Activated CD4-positive, alpha-beta T cell treated with anti-CD3 and anti-CD28 coated beads, Interleukin-10, Interleukin-2, amounts not matched to agents 100 ng/mL and 50 ng/mL, durations not matched to agents 16 hours and 8 hours (primary cell): ENCODE measurements around the gene ADAMTS2.

Experiments
- DNase-seq: peaks from one replicate; pipeline ENCODE4 v3.0.0-alpha.2; 2020

ADAMTS2 gene

GRCh38 chr5:179207920-179208705 lies 137.1 kb downstream of the ADAMTS2 start:
- no peak for DNase-seq

GRCh38 chr5:179207470-179207869 lies 137.8 kb downstream of the ADAMTS2 start:
- DNase-seq = no peak

- no peak for DNase-seq
These were observed 138.9 kb downstream of the ADAMTS2 start for GRCh38 chr5:179206366-179206765.

- no peak for DNase-seq
These were observed 140.0 kb downstream of the ADAMTS2 start for GRCh38 chr5:179205277-179205676.

GRCh38 chr5:179204572-179204971 lies 140.7 kb downstream of the ADAMTS2 start:
- no peak for DNase-seq

GRCh38 chr5:179203248-179203647 lies 142.0 kb downstream of the ADAMTS2 start:
- DNase-seq = no peak

- no peak for DNase-seq
These were observed 143.3 kb downstream of the ADAMTS2 start for GRCh38 chr5:179201986-179202385.

GRCh38 chr5:179199246-179199645 lies 146.0 kb downstream of the ADAMTS2 start:
- DNase-seq = no peak

- no peak for DNase-seq
These were observed 146.4 kb downstream of the ADAMTS2 start for GRCh38 chr5:179198825-179199224.

GRCh38 chr5:179196405-179197079 lies 148.7 kb downstream of the ADAMTS2 start:
- no peak for DNase-seq

GRCh38 chr5:179195561-179196404 lies 149.5 kb downstream of the ADAMTS2 start:
- no peak for DNase-seq

- DNase-seq = no peak
These were observed 150.3 kb downstream of the ADAMTS2 start for GRCh38 chr5:179194941-179195381.

GRCh38 chr5:179194201-179194910 lies 150.9 kb downstream of the ADAMTS2 start:
- no peak for DNase-seq

- DNase-seq = no peak
These were observed 151.5 kb downstream of the ADAMTS2 start for GRCh38 chr5:179193746-179194145.

- no peak for DNase-seq
These were observed 152.3 kb downstream of the ADAMTS2 start for GRCh38 chr5:179192891-179193470.

GRCh38 chr5:179192185-179192890 lies 152.9 kb downstream of the ADAMTS2 start:
- no peak for DNase-seq

- DNase-seq = no peak
These were observed 153.6 kb downstream of the ADAMTS2 start for GRCh38 chr5:179191506-179192184.

- DNase-seq = no peak
These were observed 154.3 kb downstream of the ADAMTS2 start for GRCh38 chr5:179190851-179191505.

- DNase-seq = no peak
These were observed 156.6 kb downstream of the ADAMTS2 start for GRCh38 chr5:179188636-179189035.
